ENCODE measurements around the gene SCLY.

The SCLY gene

DNA sequence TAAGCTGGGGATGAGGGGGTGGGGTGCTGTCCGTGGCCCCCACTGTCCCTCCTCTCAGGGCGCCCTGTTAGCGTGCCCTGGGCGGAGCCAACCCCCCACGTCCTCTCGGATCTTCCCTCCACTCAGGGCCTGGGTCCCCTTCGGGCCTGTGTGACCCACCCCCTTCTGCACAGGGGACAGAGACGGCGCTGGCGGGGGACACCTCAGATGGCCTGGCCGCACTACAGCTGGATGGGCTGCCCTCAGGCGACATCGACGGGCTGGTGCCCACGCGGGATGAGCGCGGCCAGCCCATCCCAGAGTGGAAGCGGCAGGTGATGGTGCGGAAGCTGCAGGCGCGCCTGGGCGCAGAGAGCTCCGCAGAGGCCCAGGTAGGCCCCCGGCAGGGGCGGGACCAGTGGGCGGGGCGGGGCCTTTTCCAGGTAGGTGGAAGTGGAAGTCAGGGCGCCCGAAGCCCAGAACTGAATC, 67.8 kb downstream of the SCLY start:
- DNase-seq = no peak

DNA sequence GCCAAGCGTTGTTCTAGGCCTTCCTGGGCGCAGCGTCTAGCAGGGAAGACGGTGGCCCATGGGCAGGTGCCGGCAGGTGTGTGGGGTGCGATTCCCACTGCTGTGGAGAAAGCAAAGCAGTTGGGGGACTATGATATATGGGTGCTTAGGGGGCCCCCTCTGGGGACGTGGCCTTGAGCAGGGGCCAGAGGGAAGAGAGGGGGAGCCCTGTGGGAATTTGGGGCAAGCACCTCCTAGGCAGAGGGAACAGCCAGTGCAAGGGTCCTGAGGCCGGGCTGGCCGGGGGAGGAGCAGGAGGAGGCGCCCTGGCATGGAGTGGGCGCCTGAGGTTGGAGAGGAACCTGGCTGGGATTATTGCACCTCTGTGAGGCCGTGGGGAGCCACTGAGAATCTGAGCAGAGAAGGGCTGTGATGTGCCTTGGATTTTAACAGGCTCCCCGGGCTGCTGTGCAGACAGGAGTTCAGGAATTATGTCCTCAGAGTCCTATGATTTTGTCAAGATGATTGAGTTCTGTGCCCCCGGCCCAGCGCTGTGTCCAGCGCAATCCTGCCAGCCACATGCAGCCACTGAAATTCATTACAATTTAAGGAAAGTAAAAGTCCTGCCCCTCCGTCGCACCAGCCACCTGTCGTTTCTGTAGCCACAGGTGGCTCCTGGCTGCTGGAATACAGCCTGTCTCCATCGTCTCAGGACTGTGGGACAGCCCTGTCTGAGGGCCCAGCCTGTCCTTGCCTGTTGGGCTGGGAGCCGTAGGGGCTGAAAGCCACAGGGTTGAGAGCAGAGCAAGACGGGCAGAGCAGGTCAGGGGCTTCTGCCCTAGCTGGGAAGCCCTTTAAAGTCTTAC, 68.6 kb downstream of the SCLY start:
- DNase-seq = no peak

DNA sequence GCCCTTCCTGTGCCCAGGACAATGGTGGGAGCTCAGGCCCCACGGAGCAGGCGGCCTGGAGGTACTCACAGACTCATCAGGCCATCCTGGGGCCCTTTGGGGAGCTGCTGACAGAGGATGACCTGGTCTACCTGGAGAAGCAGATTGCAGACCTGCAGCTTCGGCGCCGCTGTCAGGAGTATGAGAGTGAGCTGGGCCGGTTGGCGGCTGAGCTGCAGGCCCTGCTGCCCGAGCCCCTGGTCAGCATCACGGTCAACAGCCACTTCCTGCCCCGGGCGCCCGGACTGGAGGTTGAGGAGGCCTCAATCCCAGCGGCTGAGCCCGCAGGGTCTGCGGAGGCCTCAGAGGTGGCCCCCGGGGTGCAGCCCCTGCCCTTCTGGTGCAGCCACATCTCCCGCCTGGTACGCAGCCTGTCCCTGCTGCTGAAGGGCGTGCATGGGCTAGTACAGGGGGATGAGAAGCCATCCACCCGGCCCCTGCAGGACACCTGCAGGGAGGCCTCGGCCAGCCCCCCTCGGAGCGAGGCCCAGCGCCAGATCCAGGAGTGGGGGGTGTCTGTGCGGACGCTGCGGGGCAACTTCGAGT, 69.4 kb downstream of the SCLY start:
- no peak for DNase-seq

DNA sequence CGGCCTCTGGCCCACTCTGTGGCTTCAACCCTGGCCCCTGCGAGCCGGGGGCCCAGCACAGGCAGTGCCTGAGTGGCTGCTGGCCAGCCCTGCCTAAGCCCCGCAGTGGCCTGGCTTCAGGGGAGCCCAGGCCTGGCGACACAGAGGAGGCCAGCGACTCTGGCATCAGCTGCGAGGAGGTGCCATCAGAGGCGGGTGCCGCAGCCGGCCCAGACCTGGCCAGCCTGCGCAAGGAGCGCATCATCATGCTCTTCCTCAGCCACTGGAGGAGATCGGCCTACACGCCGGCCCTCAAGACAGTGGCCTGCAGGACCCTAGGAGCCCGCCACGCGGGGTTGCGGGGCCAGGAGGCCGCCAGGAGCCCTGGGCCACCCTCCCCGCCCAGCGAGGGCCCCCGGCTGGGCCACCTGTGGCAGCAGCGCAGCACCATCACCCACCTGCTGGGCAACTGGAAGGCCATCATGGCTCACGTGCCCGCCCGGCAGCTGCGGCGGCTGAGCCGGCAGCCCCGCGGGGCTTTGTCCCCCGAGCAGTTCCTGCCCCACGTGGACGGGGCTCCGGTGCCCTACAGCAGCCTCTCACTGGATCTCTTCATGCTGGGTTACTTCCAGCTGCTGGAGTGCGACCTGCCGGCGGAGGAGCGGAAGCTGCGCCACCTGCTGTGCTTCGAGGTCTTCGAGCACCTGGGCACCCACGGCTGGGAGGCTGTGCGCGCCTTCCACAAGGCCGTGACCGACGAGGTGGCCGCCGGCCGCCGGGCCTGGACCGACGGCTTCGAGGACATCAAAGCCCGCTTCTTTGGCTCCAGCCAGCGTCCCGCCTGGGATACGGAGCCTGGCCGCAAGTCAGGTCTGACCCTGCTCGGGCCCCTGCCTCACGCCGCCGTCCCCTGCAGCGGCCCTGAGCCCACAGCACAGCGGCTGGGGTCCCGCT, 70.2 kb downstream of the SCLY start:
- no peak for DNase-seq

DNA sequence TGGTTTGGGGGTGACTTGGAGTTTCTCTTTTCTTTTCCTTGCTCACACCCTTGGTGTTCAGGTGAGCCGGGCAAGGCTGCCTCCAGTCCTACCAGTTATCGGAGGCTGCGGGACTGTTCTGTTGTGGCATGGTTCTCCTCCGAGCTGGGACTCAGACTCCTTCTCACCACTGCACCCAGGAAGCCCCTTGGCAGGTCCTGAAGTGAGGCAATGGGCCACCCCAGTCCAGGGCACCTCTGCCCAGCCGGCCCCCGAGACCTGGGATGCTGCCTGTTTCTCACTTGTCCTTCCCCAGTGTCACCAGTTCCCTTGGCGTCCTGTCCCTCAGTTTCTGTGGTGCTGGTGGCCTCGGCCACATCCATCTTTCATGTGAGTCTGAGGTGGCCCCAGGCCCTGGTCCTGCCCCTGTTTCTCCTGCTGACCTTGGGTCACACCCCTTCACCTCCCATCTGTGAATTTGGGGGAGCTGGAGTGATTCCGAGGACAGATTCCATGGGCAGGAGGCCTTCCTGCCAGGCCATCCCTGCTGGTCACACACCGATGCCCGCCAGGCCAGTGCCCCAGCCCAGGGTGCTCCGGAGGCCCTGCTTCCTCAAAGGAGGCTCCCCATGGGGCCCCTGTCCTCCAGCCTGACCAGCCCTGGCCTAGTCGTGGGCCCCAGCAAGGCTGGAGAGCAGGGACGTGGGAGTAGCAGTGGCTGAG, 71.1 kb downstream of the SCLY start:
- DNase-seq = no peak

DNA sequence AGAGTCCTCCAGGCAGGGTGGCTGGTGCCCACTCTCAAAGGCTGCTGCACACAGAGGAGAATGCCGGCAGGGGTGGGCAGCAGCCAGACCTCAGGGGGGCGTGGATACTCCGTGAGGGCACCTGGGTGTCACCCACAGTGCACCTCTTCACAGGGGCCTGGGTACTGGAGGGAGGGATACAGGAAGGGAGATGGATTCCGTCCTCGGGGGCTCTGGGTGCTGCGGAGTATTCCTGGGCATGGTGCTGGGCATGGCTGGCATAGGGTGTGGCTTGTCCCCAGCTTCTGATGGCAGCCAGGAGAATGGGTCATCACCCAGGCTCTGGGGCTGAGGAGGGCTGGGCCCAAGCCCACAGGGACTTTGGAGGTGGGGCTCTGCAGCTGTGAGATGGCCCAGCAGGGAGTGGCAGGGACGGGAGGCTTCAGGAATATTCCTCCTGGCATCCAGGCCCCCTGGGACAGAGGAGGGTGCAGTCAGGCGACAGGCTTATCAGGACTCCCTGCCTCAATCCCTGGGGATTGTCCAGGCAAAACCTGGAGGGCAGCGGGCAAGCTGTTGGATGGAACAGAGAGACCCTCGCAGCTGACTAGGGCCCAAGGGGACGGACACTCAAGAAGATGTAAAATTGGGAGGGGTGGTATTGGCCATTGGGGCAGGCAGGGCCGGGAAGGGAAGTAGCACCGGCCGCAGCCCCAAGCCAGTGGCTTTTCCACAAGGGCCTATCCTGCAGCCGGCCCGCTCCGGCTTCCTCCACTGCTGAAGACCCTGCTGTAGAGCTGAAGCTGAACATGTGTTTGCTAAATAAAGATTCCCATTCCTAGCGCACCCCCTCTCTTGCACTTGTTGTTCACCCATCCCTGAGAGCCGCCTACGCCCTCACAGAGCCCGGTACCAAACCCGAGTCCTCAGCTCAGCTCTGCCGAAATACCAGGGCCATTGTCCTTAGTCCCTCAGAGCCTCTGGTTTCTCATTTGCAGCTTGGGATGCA, 72.0 kb downstream of the SCLY start:
- DNase-seq = no peak

DNA sequence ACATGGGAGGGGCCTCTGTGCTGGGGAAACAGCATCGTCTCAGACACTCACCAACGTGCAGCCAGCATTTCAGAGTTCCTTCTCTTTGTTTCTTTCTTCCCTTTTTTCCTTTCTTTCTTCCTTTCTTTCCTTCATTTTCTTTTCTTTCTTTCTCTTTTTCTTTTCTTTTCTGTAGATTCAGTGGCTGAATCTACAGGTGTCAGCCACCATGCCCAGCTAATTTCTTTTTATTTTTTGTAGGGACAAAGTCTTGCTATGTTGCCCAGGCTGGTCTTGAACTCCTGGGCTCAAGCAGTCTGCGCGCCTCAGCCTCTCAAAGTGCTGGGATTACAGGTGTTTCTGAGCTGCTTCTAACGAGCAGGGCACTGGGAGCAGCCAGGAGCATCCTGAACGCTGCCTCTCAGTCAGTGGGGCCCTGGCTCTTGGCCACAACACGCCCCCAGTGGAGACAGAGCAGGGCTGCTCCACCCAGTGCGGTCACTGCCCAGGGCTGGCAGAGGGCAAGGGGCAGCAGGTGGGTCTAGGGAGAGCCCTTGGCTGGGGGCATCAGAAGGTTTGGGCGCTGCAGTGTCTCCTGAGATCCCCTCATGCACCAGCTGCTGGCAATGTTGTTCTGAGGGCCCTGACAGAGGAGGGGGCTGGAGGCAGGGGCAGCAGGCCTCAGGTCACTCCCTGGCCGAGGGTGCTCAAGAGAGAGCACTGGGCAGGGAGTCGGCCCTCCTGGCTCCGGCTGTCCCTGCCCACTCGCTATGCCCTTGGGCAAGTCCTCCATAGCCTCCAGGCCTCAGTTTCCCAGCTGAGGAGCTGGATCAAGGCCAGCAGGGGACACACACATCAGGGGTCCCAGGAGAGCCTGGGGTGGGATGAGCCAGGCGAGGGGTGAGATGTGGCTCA, 72.9 kb downstream of the SCLY start:
- DNase-seq = no peak

DNA sequence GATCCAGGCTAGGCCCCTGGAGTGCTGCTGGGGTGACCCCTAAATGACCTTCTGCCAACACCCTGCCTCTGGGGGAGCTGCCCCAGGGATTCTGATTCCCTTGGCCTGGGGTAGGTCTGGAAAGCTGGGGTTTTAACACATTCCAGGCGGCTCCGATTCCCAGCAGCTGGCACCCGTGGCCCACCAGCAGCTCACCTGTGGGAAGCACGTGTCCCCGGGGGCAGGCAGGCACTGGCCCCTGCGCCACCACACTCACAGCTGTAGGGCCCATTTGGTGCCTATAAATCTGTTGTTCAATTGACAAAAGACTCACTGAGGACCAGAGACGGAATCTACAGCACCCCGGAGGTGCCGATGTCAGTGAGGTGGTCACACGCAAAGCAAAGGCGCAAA, 73.6 kb downstream of the SCLY start:
- no peak for DNase-seq

DNA sequence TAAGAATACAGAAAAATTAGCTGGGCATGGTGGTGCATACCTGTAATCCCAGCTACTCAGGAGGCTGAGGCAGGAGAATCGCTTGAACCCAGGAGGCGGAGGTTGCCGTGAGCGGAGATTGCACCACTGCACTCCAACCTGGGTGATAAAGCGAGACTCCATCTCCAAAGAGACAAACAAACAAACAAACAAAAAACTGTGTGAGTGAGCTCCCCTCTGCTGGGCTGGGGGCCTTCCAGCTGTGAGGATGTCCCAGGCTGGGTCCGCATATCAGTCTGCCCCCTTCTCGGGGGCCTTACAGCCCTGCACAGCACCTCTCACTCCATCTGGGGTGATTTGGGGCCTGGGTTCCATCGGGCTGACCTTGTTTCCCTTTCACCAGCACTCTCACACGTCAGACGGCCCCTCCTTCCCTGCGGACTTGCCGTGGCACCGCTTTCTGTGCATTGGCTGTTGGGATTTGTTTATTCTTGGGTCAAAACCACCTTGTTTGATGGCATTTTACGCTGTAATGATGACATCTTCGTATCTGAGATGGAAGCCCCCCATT, 74.9 kb downstream of the SCLY start:
- DNase-seq = no peak

DNA sequence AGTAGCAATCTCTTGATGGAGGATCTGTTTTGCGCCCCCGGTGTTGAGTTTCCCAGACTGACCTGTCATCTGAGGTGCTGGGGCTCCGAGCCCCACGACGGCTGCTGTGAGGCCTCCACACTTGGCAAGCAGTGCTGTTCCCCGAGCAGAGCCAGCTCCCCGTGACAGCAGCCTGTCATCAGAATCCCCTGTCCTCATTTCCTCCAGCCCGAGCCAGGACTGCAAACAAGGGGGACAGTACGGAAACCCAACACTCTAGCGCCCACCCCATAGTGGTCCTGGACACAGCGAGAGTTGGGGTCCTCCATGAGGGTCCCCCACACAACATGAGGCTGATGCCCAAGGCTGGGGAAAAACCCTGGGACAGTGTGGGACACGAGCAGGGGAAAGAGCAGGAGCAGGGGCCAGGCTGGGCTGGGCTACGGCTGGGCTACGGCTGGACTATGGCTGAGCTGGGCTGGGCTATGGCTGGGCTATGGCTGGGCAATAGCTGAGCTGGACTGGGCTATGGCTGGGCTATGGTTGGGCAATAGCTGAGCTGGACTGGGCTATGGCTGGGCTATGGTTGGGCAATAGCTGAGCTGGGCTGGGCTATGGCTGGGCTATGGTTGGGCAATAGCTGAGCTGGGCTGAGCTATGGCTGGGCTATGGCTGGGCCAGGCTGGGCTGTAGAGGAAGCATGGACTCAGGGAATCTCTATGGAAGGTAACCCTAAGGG, 76.2 kb downstream of the SCLY start:
- no peak for DNase-seq

DNA sequence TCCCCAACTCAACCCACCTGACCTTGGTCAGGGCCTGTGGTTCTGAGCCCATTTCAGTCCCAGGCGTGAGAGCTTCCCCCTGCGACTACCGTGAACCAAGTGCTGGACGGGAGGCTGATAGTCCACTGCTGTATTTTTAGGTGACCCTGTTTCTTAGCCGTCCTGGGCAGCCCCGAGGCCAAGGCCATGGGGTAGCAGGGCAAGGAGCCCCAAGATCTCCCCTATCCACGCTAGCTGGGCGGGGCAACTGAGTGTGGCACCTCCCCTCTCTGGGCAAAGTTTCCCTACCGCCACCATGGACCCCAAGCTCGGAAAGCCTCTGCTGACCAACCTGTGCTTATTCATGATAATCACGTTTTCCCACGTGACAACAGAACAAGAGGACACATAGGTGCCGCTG, 77.1 kb downstream of the SCLY start:
- DNase-seq = no peak

DNA sequence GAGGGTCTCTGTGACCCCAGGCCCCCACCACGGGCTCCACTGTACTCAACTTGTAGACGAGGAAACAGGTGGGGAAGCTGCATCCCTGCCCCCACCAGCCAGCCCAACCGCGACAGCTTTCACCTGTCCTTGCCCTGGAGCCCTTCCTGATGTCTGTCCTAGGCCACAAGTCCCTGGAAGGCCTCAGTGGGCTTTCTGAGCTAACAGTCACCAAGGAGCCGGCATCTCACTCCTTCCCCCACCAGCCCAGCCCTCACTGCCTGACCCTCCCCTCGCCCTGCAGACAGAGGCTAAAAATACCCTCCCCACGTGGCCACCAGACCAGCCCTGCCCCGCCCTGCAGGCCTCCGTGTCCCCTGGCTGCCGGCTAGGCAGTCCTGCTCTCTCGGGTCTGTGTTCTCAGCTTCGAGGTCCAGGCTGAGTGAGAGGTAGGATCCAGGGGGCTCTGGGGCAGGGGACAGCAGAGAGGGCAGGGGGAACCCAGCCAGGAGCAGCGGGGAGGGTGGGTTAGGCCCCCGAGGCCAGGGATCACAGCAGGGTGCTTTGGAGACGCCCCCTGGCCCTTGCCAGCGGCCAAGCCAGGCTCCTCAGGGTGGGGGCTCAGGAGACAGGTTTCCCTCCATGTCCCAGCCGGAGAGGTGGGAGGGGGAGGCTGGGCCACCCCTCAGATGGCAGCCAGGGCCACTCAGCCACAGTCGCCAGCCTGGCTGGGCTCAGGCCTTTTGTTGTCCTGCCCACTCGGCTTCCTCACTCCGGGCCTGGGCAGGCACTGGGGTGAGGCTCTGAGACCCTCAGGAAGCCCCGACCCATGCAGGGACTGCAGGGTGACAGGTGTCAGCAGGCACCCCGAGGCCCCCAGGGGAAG, 77.8 kb downstream of the SCLY start, which contains the start of gene KLHL30:
Gene KLHL30 (plus strand): TSS at position 338 of the 865 bp plus-strand sequence. CDS start 2,087 bp downstream, outside the sequence.
- no peak for DNase-seq

DNA sequence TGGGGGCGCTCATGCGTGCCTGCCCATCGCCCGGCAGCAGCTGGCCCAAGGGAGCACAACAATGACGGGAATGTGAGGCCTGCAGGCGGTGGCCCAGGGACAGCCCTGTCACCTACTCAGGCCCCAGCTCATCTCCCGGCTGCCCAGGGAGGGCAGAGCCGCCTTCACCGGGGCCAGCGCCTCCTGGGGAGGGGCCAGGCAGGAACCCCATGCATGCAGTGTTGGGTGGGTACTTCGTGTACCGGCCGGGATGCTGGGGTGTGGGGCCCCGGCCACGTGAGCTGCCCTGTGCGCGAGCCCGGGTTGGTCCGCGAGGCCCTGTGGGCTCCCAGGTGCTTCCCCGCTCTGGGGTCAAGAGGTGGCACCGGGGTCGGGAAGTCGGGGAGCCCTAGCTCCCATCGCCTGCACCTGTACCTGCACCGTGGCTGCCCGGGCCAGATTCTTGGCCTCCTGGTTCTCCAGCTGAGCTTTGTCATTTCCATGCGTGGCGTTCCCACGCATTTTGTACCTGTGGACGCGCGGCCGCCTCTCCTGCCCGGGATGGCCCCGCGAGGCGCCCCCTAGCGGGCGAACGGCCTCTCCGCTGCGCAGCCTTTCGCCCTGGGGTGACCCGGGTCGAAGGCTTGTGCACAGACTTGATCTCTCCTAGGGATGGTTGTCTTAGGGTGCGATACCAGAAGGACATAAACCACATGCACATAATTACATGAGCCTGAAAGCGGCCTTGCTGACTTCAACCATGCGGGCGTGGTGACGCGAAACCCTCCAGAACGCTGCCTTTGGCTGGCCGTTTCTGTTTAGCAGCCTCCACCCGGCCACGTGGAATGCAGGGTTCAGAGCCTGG, 78.6 kb downstream of the SCLY start:
- no peak for DNase-seq

DNA sequence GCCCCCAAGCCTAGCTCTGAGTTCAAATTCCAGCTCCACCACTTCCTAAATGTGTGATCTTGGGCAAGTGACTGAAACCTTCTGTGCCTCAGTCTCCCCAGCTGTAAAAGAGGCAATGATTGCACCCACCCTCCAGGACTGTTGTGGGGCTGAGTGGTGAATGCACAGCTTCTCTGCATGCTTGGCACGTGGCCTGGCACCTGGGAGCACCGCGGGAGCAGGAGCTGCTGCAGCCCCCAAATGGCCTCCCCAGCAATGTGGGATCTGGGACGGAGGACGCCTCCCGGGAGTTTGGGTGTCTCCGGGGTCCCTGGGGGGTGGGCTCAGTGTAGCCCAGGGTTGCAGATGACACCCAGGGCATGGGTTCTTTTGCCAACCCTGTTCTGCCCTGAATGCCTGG, 79.2 kb downstream of the SCLY start:
- DNase-seq = no peak

DNA sequence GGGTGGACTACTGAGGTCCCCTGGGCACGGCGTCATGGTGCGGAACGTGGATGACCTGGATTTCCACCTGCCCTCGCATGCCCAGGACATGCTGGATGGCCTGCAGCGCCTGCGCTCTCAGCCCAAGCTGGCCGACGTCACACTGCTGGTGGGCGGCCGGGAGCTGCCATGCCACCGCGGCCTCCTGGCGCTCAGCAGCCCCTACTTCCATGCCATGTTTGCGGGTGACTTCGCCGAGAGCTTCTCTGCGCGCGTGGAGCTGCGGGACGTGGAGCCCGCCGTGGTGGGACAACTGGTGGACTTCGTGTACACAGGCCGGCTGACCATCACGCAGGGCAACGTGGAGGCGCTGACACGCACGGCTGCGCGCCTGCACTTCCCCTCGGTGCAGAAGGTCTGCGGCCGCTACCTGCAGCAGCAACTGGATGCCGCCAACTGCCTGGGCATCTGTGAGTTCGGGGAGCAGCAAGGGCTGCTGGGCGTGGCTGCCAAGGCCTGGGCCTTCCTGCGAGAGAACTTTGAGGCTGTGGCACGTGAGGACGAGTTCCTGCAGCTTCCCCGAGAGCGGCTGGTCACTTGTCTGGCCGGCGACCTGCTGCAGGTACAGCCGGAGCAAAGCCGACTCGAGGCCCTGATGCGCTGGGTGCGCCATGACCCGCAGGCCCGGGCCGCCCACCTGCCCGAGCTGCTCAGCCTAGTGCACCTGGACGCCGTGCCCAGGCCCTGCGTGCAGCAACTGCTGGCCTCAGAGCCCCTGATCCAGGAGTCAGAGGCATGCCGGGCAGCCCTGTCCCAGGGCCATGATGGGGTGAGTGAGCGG, 80.1 kb downstream of the SCLY start:
- DNase-seq = no peak

DNA sequence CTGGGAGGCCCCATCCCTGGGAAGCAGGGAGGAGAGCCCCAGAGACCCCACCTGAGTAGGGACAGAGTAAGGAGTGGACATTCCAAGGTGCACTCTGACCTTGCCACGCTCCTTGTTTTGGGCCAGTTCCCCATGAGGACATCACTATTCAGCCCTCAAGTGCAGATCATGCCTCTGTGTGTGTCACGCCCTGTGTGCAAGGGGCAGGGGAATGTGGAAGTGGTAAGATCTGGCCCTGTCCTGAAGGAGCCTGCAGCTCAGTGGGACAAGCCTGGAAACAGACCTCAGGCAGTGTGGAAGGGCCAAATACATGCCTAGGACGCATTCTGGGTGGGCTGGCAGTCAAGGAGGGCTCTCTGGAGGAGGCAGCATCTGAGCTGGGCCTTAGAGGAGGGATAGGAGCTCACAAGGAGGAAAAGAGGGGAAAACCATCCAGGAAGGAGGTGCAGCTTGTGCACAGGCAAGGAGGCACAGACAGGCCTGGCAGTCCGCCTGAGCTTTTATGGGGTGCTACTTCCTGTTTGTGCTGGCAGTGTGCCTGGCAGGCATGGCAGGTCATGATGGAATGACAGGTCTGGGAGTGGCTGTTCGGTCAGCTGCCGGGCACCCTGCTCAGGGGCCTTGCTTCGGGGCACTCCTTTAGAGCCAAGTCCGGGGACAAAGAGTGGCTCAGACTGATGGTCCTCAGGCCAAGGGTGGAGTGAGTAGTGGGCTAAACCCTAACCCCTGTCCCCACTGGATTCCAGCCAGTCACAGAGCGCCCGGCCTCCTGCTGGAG, 80.9 kb downstream of the SCLY start:
- no peak for DNase-seq

Measured in NCI-H2227 treated with DMSO at 0.1 percent for 48 hours (cell line).